Muscle of leg (tissue), 11 donors: ENCODE data around the gene CDKAL1. TPM values are rescaled to one million over a fixed set of nuclear protein-coding genes. Genes with fewer than 3 reads are reported as not detected.
"Not testable (repeated sequence)": the region's sequence is repeated elsewhere in the genome, so short reads cannot be mapped to it uniquely, and the experiment has no call there.

ENCODE experiments used
- DNase-seq: peaks from one replicate; pipeline ENCODE4 v3.0.0; 2013
- H3K27ac ChIP-seq: one replicate; pipeline ENCODE4 v1.5.1; 2013; ENCODE audit warnings: mild to moderate bottlenecking, low read length, control low read depth
- H3K27me3 ChIP-seq: one replicate; pipeline ENCODE4 v1.6.1; 2013; ENCODE audit warnings: low read length; ENCODE audit not compliant: control insufficient read depth, insufficient read depth
- H3K36me3 ChIP-seq: one replicate; pipeline ENCODE4 v1.6.1; 2013; ENCODE audit warnings: low read length; ENCODE audit not compliant: control insufficient read depth, insufficient read depth
- H3K4me1 ChIP-seq: one replicate; pipeline ENCODE4 v1.6.1; 2013; ENCODE audit warnings: low read length; ENCODE audit not compliant: control insufficient read depth, insufficient read depth
- H3K4me3 ChIP-seq: one replicate; pipeline ENCODE4 v1.5.1; 2013; ENCODE audit warnings: low read length, control low read depth
- H3K9me3 ChIP-seq: replicated peaks from 2 replicates; pipeline ENCODE4 v1.6.1; 2013; ENCODE audit warnings: low read depth, low read length; ENCODE audit not compliant: control insufficient read depth
- WGBS: methylation state at CpG from one replicate; pipeline ENCODE4 v1.1.5; 2013; ENCODE audit warnings: missing lambda C conversion rate; ENCODE audit not compliant: insufficient coverage; 5-methylcytosine and 5-hydroxymethylcytosine counted together
- polyA plus RNA-seq, 8 donors: library from polyadenylated mRNA; unstranded; fragments of 120-200 nt; gene quantifications; one replicate each; pipeline versions ENCODE4 v1.2.1 to v1.2.3, GENCODE V29; 2013; ENCODE audit warnings: inconsistent platforms in 1 of 8, low replicate concordance in 1 of 8; ENCODE audit not compliant: insufficient read length in 8 of 8, insufficient read depth in 1 of 8
- total RNA-seq: library from RNA; stranded (reverse); fragments of 120-200 nt; gene quantifications from one replicate; pipeline ENCODE4 v1.2.4, GENCODE V29; 2013

CDKAL1 gene
- total and polyA plus RNA-seq, 9 donors: 11.0 to 23.6 (median 13.0) TPM

- Histone ChIP-seq H3K4me3 (no peak overlapping the region), H3K9me3 (no peaks in the 10 kb centered on the region), H3K27ac (no peak overlapping the region), H3K36me3 (no peaks in the 10 kb centered on the region), H3K27me3 (no peaks in the 10 kb centered on the region), H3K4me1 (peaks cover 4% of the 10 kb centered on the region)
- no peak for DNase-seq
- WGBS: no CpG with 5 or more reads among the region's 2 CpGs
These were observed 652.3 kb downstream of the CDKAL1 start for GRCh38 chr6:21186479-21187055.

GRCh38 chr6:21187485-21187884 lies 653.2 kb downstream of the CDKAL1 start:
- Histone ChIP-seq H3K4me1 (peaks cover 4% of the 10 kb centered on the region), H3K27me3 (no peaks in the 10 kb centered on the region), H3K4me3 (no peak overlapping the region), H3K9me3 (no peaks in the 10 kb centered on the region), H3K36me3 (no peaks in the 10 kb centered on the region), H3K27ac (no peak overlapping the region)
- WGBS: no CpG with 5 or more reads among the region's 2 CpGs
- no peak for DNase-seq

GRCh38 chr6:21188505-21189223 lies 654.4 kb downstream of the CDKAL1 start:
- DNase-seq: no peak
- Histone ChIP-seq H3K27ac (no peak overlapping the region), H3K36me3 (no peaks in the 10 kb centered on the region), H3K27me3 (no peaks in the 10 kb centered on the region), H3K4me3 (no peak overlapping the region), H3K9me3 (no peaks in the 10 kb centered on the region), H3K4me1 (peaks cover 4% of the 10 kb centered on the region)
- 75% methylated on average over 7 of the region's 9 CpGs for WGBS

- no peaks in the 10 kb centered on the region for H3K36me3 ChIP-seq
- no peaks in the 10 kb centered on the region for H3K27me3 ChIP-seq
- peaks cover 2% of the 10 kb centered on the region for H3K4me1 ChIP-seq
- no peak overlapping the region for H3K27ac ChIP-seq
- peak; percentile 28 for DNase-seq
- no CpG with 5 or more reads among the region's 4 CpGs for WGBS
- no peak overlapping the region for H3K4me3 ChIP-seq
- no peaks in the 10 kb centered on the region for H3K9me3 ChIP-seq
These were observed 655.5 kb downstream of the CDKAL1 start for GRCh38 chr6:21189759-21190158.

- WGBS: no CpG with 5 or more reads among the region's 2 CpGs
- no peaks in the 10 kb centered on the region for H3K9me3 ChIP-seq
- H3K27me3 ChIP-seq: no peaks in the 10 kb centered on the region
- no peak for DNase-seq
- H3K36me3 ChIP-seq: no peaks in the 10 kb centered on the region
- no peak overlapping the region for H3K27ac ChIP-seq
- peaks cover 2% of the 10 kb centered on the region for H3K4me1 ChIP-seq
- H3K4me3 ChIP-seq: no peak overlapping the region
These were observed 656.4 kb downstream of the CDKAL1 start for GRCh38 chr6:21190701-21191100.

- 75% methylated on average over 1 of the region's 2 CpGs for WGBS
- H3K27ac ChIP-seq: no peak overlapping the region
- no peaks in the 10 kb centered on the region for H3K27me3 ChIP-seq
- H3K4me1 ChIP-seq: peaks cover under 1% of the 10 kb centered on the region
- no peaks in the 10 kb centered on the region for H3K9me3 ChIP-seq
- H3K4me3 ChIP-seq: no peak overlapping the region
- DNase-seq: no peak
- H3K36me3 ChIP-seq: no peaks in the 10 kb centered on the region
These were observed 659.7 kb downstream of the CDKAL1 start for GRCh38 chr6:21193790-21194475.

GRCh38 chr6:21195301-21195700 lies 661.0 kb downstream of the CDKAL1 start:
- not testable (repeated sequence) for H3K27me3 ChIP-seq, H3K27ac ChIP-seq, DNase-seq, H3K4me3 ChIP-seq, H3K9me3 ChIP-seq, H3K4me1 ChIP-seq, H3K36me3 ChIP-seq
- WGBS: 95% methylated on average over 3 of the region's 7 CpGs

- no peaks in the 10 kb centered on the region for H3K27me3 ChIP-seq
- no peaks in the 10 kb centered on the region for H3K9me3 ChIP-seq
- H3K4me3 ChIP-seq: no peak overlapping the region
- H3K36me3 ChIP-seq: no peaks in the 10 kb centered on the region
- DNase-seq: no peak
- no CpG with 5 or more reads among the region's 5 CpGs for WGBS
- H3K4me1 ChIP-seq: peaks cover 4% of the 10 kb centered on the region
- no peak overlapping the region for H3K27ac ChIP-seq
These were observed 663.9 kb downstream of the CDKAL1 start for GRCh38 chr6:21198032-21198640.

GRCh38 chr6:21199262-21199661 lies 665.0 kb downstream of the CDKAL1 start:
- 42% methylated on average over 4 of the region's 6 CpGs for WGBS
- H3K27me3 ChIP-seq: no peaks in the 10 kb centered on the region
- H3K27ac ChIP-seq: no peak overlapping the region
- no peaks in the 10 kb centered on the region for H3K36me3 ChIP-seq
- no peak overlapping the region for H3K4me3 ChIP-seq
- peaks cover 4% of the 10 kb centered on the region for H3K4me1 ChIP-seq
- no peaks in the 10 kb centered on the region for H3K9me3 ChIP-seq
- DNase-seq: no peak
